Esophagus (tissue), 2 donors: ENCODE results near the gene PTPRM. TPM values are rescaled to one million over a fixed set of nuclear protein-coding genes. Genes with fewer than 3 reads are reported as not detected.

Experiments
- H3K27ac ChIP-seq, 2 donors: one replicate each; pipeline ENCODE4 v1.5.1; 2013; ENCODE audit warnings: low read depth in 2 of 2, mild to moderate bottlenecking in 2 of 2, inconsistent platforms in 1 of 2, low read length in 1 of 2, moderate library complexity in 1 of 2
- H3K27me3 ChIP-seq, 2 donors: one replicate each; pipeline ENCODE4 v1.6.1; 2013; ENCODE audit warnings: low read length in 2 of 2, control low read depth in 1 of 2, mild to moderate bottlenecking in 1 of 2; ENCODE audit not compliant: insufficient read depth in 2 of 2, control insufficient read depth in 1 of 2
- H3K36me3 ChIP-seq, 2 donors: one replicate each; pipeline ENCODE4 v1.6.1; 2013; ENCODE audit warnings: low read length in 1 of 2; ENCODE audit not compliant: control insufficient read depth in 2 of 2, insufficient read depth in 2 of 2
- H3K4me1 ChIP-seq, 2 donors: one replicate each; pipeline ENCODE4 v1.6.1; 2013; ENCODE audit warnings: low read length in 1 of 2; ENCODE audit not compliant: control insufficient read depth in 2 of 2, insufficient read depth in 2 of 2
- H3K4me3 ChIP-seq, 2 donors: one replicate each; pipeline ENCODE4 v1.5.1; 2013; ENCODE audit warnings: low read length in 2 of 2, mild to moderate bottlenecking in 2 of 2, low read depth in 1 of 2, moderate library complexity in 1 of 2
- H3K9me3 ChIP-seq, 2 donors: one replicate each; pipeline ENCODE4 v1.6.1; 2013; ENCODE audit warnings: mild to moderate bottlenecking in 2 of 2, low read depth in 1 of 2, low read length in 1 of 2, moderate library complexity in 1 of 2; ENCODE audit not compliant: control insufficient read depth in 2 of 2, insufficient read depth in 1 of 2
- WGBS, 2 donors: extraction: QIAGEN DNeasy Blood & Tissue Kit; methylation state at CpG; one replicate each; pipeline ENCODE4 v1.1.7; 2013; 5-methylcytosine and 5-hydroxymethylcytosine counted together
- polyA plus RNA-seq, 2 donors: library from polyadenylated mRNA; stranded (reverse); fragments of 200-250 nt; gene quantifications; one replicate each; pipeline ENCODE4 v1.2.3, GENCODE V29; 2013
- donor health status: healthy with polysubstance abuse.
- donor health status: Bipolar disorder and iron deficiency.

PTPRM gene
- polyA plus RNA-seq, 2 donors: 6.3 to 10.4 TPM

- Histone ChIP-seq H3K4me3 (no peak overlapping the region), H3K9me3 (no peaks in the 10 kb centered on the region), H3K36me3 (no peaks in the 10 kb centered on the region), H3K4me1 (peaks cover 0 to 1% of the 10 kb centered on the region in 2 donors), H3K27me3 (no peaks in the 10 kb centered on the region), H3K27ac (no peak overlapping the region)
- WGBS, 2 donors: 82 to 89% methylated on average over 2 of the region's 2 CpGs
Measured at GRCh38 chr18:7876354-7877104, 309.4 kb downstream of the PTPRM start.

GRCh38 chr18:7877609-7878008 is 310.5 kb downstream of the PTPRM start:
- no peak overlapping the region for H3K27ac ChIP-seq
- H3K4me1 ChIP-seq: no peaks in the 10 kb centered on the region
- no peak overlapping the region for H3K4me3 ChIP-seq
- no peaks in the 10 kb centered on the region for H3K9me3 ChIP-seq
- H3K27me3 ChIP-seq: no peaks in the 10 kb centered on the region
- H3K36me3 ChIP-seq: no peaks in the 10 kb centered on the region
- 29 to 46% methylated on average over 1 of the region's 1 CpG for WGBS, 2 donors

- Histone ChIP-seq H3K9me3 (no peaks in the 10 kb centered on the region), H3K4me3 (no peak overlapping the region), H3K27ac (no peak overlapping the region), H3K4me1 (no peaks in the 10 kb centered on the region), H3K36me3 (no peaks in the 10 kb centered on the region), H3K27me3 (no peaks in the 10 kb centered on the region)
- 54 to 59% methylated on average over 6 of the region's 6 CpGs for WGBS, 2 donors
Measured at GRCh38 chr18:7878265-7879211, 311.4 kb downstream of the PTPRM start.

DNA sequence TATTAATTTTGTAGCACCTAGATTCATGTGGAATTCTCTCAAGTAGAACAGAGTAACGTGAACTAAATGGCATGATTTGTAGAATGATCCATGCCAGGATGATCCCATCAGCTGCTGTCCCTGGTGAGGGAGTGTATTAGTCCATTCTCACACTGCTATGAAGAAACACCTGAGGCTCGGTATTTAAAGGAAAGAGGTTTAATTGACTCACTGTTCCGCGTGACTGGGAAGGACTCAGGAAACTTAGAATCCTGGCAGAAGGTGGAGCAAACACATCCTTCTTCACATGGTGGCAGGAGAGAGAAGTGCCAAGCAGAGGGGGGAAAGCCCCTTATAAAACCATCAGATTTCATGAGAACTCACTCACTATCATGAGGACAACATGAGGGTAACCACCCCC is 312.6 kb downstream of the PTPRM start:
- no peak overlapping the region for H3K4me3 ChIP-seq
- H3K9me3 ChIP-seq: no peaks in the 10 kb centered on the region
- 61 to 73% methylated on average over 4 of the region's 4 CpGs for WGBS, 2 donors
- H3K36me3 ChIP-seq: no peaks in the 10 kb centered on the region
- no peaks in the 10 kb centered on the region for H3K4me1 ChIP-seq
- no peak overlapping the region for H3K27ac ChIP-seq
- H3K27me3 ChIP-seq: no peaks in the 10 kb centered on the region

- no peaks in the 10 kb centered on the region for H3K4me1 ChIP-seq
- H3K27me3 ChIP-seq: no peaks in the 10 kb centered on the region
- no peaks in the 10 kb centered on the region for H3K36me3 ChIP-seq
- no peaks in the 10 kb centered on the region for H3K9me3 ChIP-seq
- no peak overlapping the region for H3K27ac ChIP-seq
- WGBS, 2 donors: 74 to 78% methylated on average over 5 of the region's 5 CpGs
- no peak overlapping the region for H3K4me3 ChIP-seq
Measured at GRCh38 chr18:7885865-7886264, 318.7 kb downstream of the PTPRM start.

DNA sequence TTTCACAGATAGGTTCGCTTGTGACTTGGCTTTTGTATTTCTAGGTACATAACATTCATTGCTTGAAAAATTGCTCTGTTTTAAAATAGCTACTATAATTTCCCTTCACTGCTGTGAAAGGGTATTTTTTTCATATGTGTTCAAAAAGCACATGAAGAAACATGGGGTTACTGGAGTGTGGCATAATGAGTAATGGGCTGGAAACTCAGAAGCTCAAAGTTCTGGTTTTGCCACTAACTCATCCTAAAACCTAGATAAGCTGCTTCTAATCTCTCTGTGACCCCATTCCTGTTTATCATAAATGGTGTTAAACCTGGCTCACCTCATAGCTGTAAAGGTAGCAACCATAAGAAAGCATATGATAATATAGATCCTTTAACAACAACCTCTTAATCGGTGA is 319.3 kb downstream of the PTPRM start:
- no peak overlapping the region for H3K27ac ChIP-seq
- H3K9me3 ChIP-seq: no peaks in the 10 kb centered on the region
- H3K4me3 ChIP-seq: no peak overlapping the region
- no peaks in the 10 kb centered on the region for H3K36me3 ChIP-seq
- 93 to 95% methylated on average over 2 of the region's 2 CpGs for WGBS, 2 donors
- no peaks in the 10 kb centered on the region for H3K4me1 ChIP-seq
- H3K27me3 ChIP-seq: no peaks in the 10 kb centered on the region

DNA sequence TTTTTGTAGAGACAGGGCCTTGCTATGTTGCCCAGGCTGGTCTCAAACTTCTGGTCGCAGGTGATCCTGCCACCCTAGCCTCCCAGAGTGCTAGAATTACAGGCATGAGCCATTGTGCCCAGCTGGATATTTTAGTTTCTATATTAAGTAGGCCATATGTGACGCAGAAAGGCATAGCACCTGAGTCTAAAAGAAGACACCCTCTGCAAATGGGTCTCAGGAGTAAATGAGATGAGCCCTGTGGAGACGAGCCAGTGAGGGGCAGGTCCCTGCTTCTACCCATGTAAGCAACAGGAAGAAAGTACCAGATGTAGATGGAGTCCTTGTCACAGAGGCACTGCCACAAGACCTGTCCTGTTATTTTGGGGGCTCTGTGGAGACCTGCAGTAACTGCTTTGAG is 322.4 kb downstream of the PTPRM start:
- Histone ChIP-seq H3K27me3 (no peaks in the 10 kb centered on the region), H3K9me3 (no peaks in the 10 kb centered on the region), H3K36me3 (no peaks in the 10 kb centered on the region), H3K4me1 (no peaks in the 10 kb centered on the region), H3K27ac (no peak overlapping the region), H3K4me3 (no peak overlapping the region)
- WGBS, 2 donors: 77 to 85% methylated on average over 3 of the region's 3 CpGs

- no peak overlapping the region for H3K27ac ChIP-seq
- no peaks in the 10 kb centered on the region for H3K4me1 ChIP-seq
- H3K36me3 ChIP-seq: no peaks in the 10 kb centered on the region
- H3K4me3 ChIP-seq: no peak overlapping the region
- WGBS, 2 donors: 27 to 42% methylated on average over 2 of the region's 2 CpGs
- H3K27me3 ChIP-seq: no peaks in the 10 kb centered on the region
- H3K9me3 ChIP-seq: no peaks in the 10 kb centered on the region
Measured at GRCh38 chr18:7890075-7890474, 323.0 kb downstream of the PTPRM start.

GRCh38 chr18:7892556-7892955 is 325.4 kb downstream of the PTPRM start:
- WGBS, 2 donors: 89 to 93% methylated on average over 6 of the region's 6 CpGs
- H3K4me3 ChIP-seq: no peak overlapping the region

More at GRCh38 chr18:7892556-7892955, 325.4 kb downstream of the PTPRM start:
- peaks cover 0 to 2% of the 10 kb centered on the region in 2 donors for H3K4me1 ChIP-seq
- no peak overlapping the region for H3K27ac ChIP-seq
- no peaks in the 10 kb centered on the region for H3K36me3 ChIP-seq
- H3K27me3 ChIP-seq: no peaks in the 10 kb centered on the region
- H3K9me3 ChIP-seq: no peaks in the 10 kb centered on the region
